ENCODE measurements around the gene PCGF2.
A peak's percentile ranks its signal among the peaks of the same experiment; 100 is the strongest.

PCGF2 gene

DNA sequence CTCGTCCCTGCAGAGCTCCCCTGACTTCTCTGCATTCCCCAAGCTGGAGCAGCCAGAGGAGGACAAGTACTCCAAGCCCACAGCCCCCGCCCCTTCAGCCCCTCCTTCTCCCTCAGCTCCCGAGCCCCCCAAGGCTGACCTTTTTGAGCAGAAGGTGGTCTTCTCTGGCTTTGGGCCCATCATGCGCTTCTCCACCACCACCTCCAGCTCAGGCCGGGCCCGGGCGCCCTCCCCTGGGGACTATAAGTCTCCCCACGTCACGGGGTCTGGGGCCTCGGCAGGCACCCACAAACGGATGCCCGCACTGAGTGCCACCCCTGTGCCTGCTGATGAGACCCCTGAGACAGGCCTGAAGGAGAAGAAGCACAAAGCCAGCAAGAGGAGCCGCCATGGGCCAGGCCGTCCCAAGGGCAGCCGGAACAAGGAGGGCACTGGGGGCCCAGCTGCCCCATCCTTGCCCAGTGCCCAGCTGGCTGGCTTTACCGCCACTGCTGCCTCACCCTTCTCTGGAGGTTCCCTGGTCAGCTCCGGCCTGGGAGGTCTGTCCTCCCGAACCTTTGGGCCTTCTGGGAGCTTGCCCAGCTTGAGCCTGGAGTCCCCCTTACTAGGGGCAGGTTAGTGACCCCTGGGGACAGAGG is 31.6 kb downstream of the PCGF2 start:
- no peak for DNase-seq

GRCh38 chr17:38715216-38715943 is 32.8 kb downstream of the PCGF2 start:
- no peak for DNase-seq

- no peak for DNase-seq
Observed at GRCh38 chr17:38713456-38714075, 34.6 kb downstream of the PCGF2 start.

DNA sequence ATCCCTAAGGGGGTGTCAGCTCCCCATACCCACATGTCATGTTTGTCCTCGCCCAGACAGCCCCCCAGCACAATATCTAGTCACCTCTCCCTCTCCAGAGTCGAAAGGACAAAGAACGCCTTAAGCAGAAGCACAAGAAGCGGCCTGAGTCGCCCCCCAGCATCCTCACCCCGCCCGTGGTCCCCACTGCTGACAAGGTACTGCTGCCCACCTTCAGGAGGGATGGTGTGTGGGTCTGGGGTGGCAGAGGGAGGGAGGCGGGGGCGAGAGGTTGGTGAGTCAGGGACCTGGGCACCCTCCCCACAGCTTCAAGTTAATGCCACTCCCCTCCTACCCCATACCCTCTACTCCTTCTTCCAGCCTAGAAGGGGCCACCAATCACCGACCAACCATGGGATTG is 35.5 kb downstream of the PCGF2 start:
- no peak for DNase-seq

GRCh38 chr17:38711792-38712571 is 36.2 kb downstream of the PCGF2 start:
- no peak for DNase-seq

- DNase-seq: no peak
Observed at GRCh38 chr17:38710985-38711384, 37.2 kb downstream of the PCGF2 start.

GRCh38 chr17:38710604-38710962 is 37.6 kb downstream of the PCGF2 start:
- no peak for DNase-seq

DNA sequence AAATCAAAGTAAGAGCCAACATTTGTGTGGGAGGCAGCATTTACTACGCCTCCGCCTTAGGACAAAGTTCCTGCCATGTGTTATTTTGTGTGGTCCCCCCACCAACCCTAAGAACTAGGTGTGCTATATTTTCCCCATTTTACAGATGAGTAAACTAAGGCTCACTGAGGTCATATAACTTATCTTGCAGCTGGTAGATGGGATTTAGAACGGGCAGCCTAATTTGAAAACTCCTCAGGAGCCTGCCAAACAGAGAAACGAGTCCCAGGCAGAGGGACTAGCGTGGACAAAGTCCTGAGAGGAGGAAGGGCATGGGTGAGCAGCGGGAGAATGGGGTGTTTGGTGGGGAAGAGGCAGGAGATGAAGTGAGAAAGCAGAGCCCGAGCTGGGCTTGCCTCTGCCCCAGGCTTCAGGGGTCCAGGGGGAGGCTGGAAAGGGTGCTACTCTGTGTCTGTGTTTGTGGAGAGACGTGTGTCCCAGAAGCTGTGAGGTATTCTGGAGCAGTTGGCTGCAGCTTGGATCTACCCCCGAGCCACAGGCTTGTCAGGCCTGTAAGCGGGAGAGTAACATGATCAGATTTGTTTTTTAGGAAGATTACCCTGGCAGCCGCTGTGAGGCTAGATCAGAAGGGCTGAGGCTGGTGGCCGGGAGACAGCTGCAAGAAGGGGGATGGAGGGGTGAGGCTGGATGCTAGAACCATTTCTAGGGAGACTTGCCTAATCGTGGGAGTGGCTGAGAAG is 38.1 kb downstream of the PCGF2 start:
- DNase-seq: no peak

GRCh38 chr17:38709104-38709820 is 38.9 kb downstream of the PCGF2 start:
- no peak for DNase-seq

- no peak for DNase-seq
Observed at GRCh38 chr17:38707678-38708351, 40.3 kb downstream of the PCGF2 start.

- DNase-seq: peak; percentile 50
Observed at GRCh38 chr17:38706505-38707216, 41.5 kb downstream of the PCGF2 start.

DNA sequence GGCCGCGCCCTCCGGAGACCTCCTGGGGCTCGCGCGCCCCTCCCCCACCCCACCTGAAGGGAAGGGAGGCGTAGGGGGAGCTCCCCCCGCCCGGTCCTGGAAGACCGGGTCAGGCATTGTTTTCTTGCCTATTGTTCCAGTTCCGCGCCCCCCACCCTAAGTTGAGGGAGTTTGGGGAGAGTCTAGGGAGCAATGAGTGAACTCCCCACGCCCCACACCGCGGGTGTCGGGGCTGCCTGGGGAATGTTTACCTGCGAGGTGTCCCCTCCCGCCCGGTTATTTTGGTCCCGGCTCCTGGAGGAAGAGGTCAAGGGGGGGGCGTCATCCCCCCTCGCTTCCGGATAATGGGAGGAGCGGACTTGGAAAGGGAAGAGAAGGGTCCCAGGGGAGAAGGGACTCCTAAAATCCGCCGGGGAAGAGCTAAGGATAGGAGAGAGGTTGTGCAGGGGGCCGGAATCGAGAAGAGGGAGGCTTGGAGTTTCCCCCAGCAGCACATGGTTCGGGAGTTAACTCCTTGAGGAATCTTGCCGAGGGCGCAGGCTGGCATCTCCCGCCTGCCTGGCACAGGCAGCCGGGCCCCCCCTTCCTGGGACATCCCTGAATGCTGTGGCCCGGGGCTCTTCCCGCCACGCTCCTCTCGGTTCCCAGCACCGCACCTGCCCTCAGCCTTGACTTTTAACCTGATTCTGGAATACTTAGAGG is 42.2 kb downstream of the PCGF2 start:
- DNase-seq: no peak

- DNase-seq: no peak
Observed at GRCh38 chr17:38705523-38705802, 42.7 kb downstream of the PCGF2 start.

DNA sequence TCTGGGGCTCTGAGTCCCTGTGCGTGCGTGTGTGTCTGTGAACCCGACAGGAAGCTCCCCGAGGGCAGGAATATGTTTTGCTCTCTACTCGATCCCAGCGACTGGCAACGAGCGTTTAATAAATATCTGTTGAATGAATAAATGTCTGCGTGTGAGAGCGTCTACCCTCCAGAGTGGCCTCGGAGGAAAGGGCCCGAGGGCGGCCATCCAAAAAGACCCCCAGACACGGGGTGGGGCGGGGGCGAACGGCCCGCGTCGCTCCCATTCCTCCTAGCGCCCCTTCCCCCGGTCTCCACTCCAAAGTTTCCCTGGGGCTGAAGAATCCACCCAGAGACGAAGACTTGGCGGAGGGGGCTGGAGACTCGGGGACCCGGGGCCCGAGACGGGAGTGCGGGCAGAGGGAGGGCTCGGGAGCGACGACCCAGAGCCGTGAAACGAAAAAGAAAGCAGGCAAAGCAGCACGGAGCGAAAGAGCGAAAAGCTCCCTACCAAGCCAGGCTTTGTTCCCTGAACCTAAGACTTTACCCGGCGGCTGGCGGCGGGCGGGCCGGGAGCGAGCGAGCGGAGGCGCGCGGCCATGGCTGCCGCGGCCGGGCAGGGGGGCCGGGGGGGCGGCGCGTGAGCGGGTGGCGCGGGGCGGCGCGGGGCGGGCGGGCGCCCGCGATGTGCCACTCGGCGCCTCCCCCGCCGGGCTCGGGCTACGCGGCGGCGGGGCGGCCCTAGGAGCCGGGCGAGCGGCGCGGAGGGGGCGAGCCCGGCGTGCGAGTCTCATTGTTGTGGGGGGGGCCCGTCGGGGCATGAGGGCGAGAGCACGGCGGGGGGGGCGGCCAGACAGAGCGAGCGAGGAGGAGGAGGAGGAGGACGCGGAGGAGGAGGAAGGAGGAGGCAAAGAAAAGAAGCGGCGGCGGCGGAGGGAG is 43.3 kb downstream of the PCGF2 start, which contains the start of gene MLLT6:
Gene MLLT6 (plus strand): TSS at position 668 of the 917 bp plus-strand sequence. CDS start 360 bp downstream, outside the sequence.
- DNase-seq: peak; percentile 88

DNA sequence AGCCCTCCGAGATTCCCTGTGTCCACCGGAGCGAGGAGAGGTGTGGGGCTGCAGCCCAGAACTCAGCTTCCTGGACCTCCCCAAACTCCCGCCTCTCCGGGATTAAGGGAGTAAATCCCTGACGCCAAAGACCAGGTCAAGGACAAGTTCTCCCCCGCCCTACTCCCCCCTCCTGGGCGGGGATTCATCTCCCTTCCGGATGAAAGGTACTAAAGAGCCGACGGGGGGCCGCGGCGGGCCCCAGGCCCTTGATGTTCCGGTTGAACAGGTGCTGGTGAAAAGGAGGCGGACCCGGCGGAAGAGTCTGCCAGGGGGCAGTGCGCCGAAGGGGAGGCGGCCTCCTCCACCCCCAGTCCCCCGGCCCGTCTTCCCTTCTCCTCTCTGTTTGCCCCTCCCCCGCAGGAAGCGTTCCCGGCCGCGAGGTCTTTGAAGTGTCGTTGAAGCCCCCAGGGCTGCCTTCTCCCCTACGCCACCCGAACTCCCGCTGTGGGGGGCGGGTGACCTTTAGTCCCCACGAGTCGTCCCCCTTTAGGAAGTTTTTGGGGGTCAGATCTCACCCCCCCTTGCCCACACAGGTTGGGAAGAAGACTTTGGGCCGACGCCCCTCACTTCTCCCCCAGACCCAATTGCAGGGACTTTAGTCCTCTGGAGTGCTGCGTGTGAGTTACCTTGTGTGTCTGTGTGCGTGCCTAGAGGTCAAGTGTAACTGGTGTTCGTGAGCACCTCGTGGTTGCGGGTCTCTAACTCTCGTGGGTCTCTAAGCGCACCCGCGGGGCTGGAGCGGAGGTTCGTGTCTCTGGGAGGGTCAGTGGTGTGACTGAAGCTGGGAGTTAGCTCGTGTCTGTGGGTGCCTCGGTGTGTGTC is 44.2 kb downstream of the PCGF2 start:
- peak; percentile 79 for DNase-seq

DNA sequence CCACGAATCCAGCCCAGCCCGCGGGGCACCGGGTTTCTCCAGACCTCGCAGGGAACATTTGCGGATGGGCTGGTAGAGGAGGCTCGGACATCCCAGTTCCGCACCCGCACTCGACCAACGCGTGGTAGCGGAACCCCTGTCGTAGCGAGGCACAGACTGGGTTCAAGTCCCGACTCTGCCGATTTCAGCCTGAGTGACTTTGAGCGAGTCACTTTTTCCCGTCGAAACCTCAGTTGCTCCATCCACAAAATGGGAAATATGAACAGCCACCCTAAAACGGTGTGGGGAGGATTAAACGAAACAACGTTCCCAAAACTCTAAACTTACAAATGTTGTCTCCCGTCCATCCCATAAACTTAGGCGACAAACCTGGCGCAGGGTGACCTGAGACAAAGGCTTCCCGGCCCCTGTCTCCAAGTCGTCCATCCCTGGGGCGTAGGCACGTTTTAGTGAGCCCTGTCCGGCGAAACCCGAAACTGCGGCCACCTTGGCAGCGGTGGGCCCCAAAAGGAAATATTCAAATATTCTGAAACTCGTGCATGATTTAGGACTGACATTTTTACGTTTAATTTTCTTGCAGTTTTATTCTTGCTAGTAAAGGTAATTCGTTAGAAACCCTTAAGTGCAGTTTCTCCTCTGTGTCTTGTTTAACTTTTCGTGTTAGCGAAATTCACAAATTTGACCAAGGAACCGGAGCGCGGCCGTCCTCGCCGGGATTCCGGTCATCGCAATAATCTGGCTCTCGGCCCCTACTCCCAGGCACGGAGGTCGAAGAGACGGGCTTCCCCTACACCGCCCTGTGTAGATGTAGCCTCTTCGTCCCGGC is 45.0 kb downstream of the PCGF2 start:
- DNase-seq: no peak
